ENCODE data around the gene UBA52. TPM values are rescaled to one million over a fixed set of nuclear protein-coding genes. Genes with fewer than 3 reads are reported as not detected.

The UBA52 gene
- total RNA-seq, 3 donors from 2014 or later: 729 to 865 (median 831) TPM

- intact Hi-C loops (cut with DNase I; ENCODE audit: low total_unique reads): no loop called here
- Histone ChIP-seq H3K27me3 (no peaks in the 10 kb centered on the region), H3K27ac (no peak overlapping the region), H3K4me3 (no peak overlapping the region), H3K36me3 (no peaks in the 10 kb centered on the region), H3K9me3 (no peaks in the 10 kb centered on the region), H3K4me1 (no peaks in the 10 kb centered on the region)
- TF ChIP-seq CTCF (IDR thresholded peaks at IDR 0.05) (no peak), POLR2A (IDR thresholded peaks at IDR 0.05) (no peak), POLR2AphosphoS5 (IDR thresholded peaks at IDR 0.05) (no peak)
- DNase-seq (ENCODE audit: low spot score in 2 of 2): no peak
These were observed 55.2 kb downstream of the UBA52 start for GRCh38 chr19:18626906-18627305.

Other genes with a start within 250 kb of the UBA52 start
- gene LSM4, start 248.8 kb upstream of the UBA52 start, total RNA-seq: 100 to 1,000 TPM in 2 of 3 donors, 10 to 100 TPM in 1; 83.0 to 122 (median 120) TPM
- gene PGPEP1, start 231.3 kb upstream of the UBA52 start, total RNA-seq: 10 to 100 TPM; 22.5 to 29.2 (median 25.9) TPM
- gene GDF15, start 185.7 kb upstream of the UBA52 start, total RNA-seq: 10 to 100 TPM in 1 of 3 donors, 1 to 10 TPM in 2; 2.7 to 60.3 (median 9.2) TPM
- gene LRRC25, start 174.2 kb upstream of the UBA52 start, total RNA-seq: 10 to 100 TPM in 1 of 3 donors, 1 to 10 TPM in 2; 3.9 to 27.2 (median 7.2) TPM
- gene SSBP4, start 152.5 kb upstream of the UBA52 start, total RNA-seq: 10 to 100 TPM; 29.4 to 71.8 (median 46.7) TPM
- gene ISYNA1, start 133.7 kb upstream of the UBA52 start, total RNA-seq: 10 to 100 TPM in 2 of 3 donors, 1 to 10 TPM in 1; 7.4 to 42.9 (median 40.2) TPM
- 10 to 100 TPM; 13.0 to 22.3 (median 15.7) TPM for gene ELL, start 49.8 kb upstream of the UBA52 start, total RNA-seq
- 100 to 1,000 TPM; 214 to 336 (median 294) TPM for gene FKBP8, start 28.3 kb upstream of the UBA52 start, total RNA-seq
- gene KXD1, start 14.0 kb upstream of the UBA52 start, total RNA-seq: 100 to 1,000 TPM in 2 of 3 donors, 10 to 100 TPM in 1; 92.6 to 140 (median 139) TPM
- gene REX1BD, start 16.9 kb downstream of the UBA52 start, total RNA-seq: 100 to 1,000 TPM in 2 of 3 donors, 10 to 100 TPM in 1; 99.8 to 117 (median 111) TPM
- 10 to 100 TPM in 2 of 3 donors, 1 to 10 TPM in 1; 5.6 to 68.6 (median 21.0) TPM for gene CRLF1, start 34.9 kb downstream of the UBA52 start, total RNA-seq
- gene TMEM59L, start 41.0 kb downstream of the UBA52 start, total RNA-seq: 1 to 10 TPM in 2 of 3 donors, not detected in 1; 1.2 to 2.3 TPM
- 10 to 100 TPM in 2 of 3 donors, 1 to 10 TPM in 1; 7.0 to 18.1 (median 14.7) TPM for gene KLHL26, start 65.2 kb downstream of the UBA52 start, total RNA-seq
- gene CRTC1, start 111.8 kb downstream of the UBA52 start, total RNA-seq: 1 to 10 TPM; 4.8 to 6.1 (median 5.9) TPM
- 1 to 10 TPM; 1.0 to 4.9 (median 2.2) TPM for gene COMP, start 219.4 kb downstream of the UBA52 start, total RNA-seq

Data from breast epithelium (tissue), 4 donors.